HG02840 (cell line): ENCODE data around the gene CEBPG.

Experiments
- ATAC-seq: cut with Tn5 transposase; IDR thresholded peaks from one replicate; pipeline ENCODE4 v1.9.1; 2021; ENCODE audit warnings: mild to moderate bottlenecking, moderate library complexity, moderate number of reproducible peaks; ENCODE audit not compliant: unreplicated experiment, low FRiP score

The CEBPG gene

DNA sequence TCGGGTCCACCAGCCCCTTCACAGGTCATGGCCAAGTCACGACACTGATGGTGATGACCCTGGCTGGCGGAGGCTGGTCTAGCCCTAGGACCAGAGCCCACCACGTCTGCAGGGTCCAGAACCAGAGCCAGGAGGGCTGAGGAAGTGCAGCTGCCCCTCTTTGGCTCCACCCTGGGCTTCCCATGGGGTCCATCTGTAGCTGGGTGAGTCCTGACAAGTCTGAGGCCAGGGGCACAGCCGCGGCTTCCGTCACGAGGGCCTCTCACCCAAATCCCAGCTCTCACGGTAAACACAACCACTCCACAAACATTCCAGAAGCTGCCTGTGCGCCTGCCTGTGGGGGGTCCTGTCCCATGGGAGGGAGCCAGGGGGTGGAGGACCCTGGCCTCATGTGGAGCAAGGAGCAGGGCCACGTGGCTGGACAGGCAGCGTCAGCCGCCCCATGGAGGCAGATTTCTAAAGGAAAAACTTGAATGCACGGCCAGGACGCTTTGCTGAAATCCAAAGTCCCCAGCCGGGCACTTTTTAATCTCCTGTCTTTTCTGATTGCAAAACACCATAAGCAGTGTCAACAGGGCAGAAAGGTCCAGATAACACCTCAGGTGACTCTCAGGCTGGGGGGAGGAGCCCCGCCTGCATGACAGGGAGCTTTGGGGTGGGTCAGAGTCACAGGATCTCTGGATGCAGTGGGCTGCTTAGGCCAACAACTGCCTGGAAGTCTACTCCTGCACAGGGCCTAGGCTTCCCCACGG lies 29.9 kb downstream of the CEBPG start:
- no peak for ATAC-seq

DNA sequence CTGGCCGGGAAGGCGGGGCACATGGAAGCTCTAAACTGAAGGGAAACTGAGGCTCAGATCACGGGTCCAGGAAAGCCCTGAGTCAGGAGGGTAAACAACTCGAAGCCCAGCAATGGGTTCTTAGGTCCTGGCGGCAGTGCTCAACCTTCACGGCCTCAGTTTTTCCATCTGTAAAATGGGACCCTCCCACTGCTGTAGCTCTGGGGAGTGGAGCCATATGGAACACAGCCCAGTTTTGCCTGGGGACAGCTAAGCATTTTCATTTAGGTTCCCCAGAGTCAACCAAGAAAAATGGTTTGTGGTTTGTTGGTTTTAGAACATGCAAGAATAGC lies 30.4 kb downstream of the CEBPG start:
- ATAC-seq: no peak

DNA sequence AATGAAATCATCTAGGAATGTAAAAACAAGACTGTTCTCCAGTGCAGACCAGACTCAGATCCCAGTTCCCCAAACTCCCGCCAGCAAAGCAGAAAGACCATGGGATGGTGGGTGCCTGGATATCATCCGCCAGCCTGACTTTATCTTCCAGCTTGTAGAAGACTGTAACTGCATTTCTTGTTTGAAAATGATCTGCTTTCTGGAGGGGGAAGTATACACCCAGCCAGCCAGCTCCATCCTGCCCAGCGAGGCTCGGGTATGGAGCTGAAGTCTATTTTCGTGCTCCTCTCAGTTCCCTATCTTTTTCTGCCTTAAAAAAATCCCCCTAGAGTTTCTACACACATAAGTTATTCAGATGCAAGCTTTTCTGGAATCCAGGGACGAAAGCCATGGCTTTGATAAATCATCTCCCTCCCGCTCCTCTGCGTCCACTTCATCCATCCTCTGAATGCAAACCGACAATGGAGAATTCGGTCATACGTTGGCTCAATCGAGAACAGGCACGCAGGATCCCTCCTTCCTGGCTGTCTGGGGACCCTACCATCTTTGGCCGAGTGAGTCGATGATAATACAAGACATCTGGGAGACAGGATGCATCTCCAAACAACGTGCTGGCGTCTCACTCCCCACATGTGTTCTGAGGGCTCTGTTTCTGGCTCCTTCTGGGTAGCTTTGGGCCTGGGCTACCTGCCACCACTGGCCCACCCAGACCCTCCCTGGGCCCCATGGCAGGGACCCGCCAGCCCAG lies 31.2 kb downstream of the CEBPG start:
- ATAC-seq: no peak

DNA sequence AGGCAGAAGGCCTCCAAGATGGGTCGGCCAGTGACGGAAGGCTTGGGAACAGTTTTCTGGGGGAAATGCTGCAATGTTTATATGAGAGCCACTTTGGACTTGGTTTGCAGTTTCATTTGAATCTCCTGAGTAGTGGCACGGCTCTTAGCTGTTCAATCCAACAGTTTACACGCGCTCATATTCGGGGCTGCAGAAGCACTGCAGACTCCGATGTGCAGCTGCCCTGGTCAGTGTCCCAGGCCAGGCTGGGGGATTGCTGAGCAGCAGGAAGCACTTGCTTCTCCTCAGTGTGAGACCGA lies 31.7 kb downstream of the CEBPG start:
- ATAC-seq: no peak

DNA sequence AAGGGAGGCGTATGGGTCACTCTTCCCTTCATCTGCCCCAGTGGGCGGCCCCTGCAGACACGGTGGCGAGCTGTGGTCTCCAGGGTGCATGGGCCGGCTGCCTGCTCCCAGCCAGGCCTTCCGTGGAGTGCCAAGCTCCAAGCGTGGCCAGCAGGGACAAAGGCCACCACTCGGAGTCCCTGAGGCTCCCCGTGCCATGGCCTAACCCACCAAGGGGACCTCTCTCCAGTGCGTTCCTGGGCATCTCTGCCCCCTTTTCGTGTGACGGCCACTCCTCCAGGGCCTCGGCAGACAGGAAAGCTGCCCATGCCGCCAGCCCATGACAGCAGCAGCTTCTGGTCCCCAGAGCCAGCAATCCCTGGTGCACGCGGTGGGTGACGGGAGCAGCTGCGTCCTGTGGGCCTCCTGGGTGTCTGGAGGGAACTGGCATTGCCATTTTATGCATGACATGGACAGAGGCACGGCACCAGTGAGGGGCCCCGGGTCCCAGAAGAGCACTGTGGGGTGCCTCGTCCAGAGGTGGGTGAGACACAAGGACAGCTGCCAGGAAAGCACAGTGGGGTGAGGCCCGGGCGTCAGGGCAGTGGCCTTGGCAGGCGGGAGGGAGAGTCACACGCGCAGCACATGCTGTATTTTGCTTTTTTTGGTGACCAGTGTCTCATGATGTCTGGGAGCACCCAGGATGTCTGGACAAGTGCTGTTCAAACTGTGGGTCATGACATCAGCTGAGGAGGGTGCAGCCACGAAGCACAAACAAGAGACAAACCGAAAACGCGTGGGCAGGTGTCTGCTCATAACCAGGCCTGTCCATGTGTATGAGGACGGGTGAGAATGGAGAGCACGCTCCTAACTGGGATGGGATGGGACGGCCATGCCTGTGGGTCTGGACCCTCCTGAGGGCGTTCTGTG lies 32.3 kb downstream of the CEBPG start:
- ATAC-seq: no peak

DNA sequence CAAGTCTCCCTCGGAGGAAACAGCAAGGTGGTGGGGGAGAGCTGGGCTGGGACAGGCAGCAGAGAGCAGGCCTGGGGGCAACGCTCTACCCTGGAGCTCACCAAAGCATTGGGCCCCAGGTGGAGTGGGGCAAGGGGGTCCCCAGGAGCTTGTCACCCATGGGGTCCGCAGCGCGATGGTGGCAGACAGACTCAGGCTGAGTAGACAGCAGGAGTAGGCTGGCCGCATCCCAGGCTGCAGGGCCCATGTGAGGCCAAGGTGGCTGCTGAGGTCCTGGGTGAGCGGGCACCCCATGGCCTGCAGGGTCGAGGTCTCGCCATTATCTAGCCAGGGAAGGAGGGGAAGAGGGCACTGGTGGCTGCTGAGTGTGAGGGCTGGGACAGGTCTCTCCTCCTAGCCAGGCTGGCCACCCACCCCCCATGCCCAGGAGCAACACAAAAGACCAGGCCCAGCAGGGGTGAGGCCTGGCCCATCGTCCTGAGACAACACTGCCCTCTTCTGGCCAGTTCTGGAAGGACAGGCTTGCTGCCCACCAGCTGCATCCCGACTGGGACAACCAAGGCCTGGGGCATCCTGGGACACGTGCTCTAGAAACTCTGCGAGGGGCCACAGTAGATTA lies 33.1 kb downstream of the CEBPG start:
- ATAC-seq: no peak

DNA sequence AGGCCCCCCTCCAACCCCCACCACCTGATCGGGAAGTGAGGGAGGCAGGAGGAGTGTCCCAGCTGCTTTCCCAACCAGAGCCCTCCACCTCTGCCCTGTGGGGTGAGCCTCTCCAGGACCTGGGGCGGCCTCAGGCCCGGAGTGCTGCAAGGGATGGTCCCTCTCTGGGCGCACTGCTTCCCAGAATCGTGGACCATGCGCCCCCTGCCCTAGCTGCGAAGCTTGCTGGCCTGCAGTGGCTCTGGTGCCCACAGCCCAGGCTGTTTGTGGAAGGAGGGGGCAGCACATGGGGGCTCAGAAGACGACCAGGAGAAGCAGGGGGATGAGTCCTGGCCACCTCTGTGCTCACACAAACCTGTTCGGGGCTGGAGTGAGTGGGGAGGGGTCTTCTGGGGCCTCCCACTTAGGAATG lies 33.6 kb downstream of the CEBPG start:
- ATAC-seq: no peak

DNA sequence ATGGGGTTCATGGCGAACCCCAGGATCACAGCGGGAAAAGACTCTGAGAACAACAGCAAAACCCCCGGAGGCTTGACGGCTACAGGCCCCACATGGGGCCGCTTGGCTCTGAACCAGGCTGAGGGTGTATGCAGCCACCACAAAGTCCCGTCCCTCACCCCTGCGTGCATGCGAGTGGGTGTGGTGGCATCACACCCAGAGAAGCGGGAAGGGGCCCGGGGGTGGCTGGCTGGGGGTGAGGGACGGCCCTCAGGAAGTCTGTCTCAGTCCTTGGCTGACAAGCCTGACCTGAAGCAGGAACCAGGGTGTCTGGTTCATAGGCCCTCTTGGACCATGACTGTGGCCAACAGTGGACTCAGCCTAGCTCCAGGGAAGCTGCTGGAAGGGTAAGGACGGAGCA lies 34.2 kb downstream of the CEBPG start:
- ATAC-seq: no peak

DNA sequence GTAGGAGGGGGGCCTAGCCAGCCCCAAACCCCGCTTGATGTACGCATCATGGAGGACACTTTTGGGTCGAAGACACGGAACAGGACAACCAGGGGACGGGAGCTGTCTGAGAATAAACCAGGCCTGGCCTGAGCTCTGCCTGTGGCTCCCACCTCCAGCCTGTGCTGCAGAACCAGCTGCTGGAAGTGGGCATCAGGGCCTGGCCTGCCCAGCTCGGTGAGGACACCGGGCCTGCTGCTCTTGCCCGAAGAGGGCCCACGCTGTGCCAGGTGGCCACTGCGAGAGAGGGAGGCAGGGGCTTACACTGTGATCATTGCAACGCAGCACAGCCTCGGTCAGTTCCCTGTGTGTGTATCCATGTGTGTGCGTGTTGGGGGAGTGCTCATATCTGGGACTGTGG lies 34.6 kb downstream of the CEBPG start:
- no peak for ATAC-seq

DNA sequence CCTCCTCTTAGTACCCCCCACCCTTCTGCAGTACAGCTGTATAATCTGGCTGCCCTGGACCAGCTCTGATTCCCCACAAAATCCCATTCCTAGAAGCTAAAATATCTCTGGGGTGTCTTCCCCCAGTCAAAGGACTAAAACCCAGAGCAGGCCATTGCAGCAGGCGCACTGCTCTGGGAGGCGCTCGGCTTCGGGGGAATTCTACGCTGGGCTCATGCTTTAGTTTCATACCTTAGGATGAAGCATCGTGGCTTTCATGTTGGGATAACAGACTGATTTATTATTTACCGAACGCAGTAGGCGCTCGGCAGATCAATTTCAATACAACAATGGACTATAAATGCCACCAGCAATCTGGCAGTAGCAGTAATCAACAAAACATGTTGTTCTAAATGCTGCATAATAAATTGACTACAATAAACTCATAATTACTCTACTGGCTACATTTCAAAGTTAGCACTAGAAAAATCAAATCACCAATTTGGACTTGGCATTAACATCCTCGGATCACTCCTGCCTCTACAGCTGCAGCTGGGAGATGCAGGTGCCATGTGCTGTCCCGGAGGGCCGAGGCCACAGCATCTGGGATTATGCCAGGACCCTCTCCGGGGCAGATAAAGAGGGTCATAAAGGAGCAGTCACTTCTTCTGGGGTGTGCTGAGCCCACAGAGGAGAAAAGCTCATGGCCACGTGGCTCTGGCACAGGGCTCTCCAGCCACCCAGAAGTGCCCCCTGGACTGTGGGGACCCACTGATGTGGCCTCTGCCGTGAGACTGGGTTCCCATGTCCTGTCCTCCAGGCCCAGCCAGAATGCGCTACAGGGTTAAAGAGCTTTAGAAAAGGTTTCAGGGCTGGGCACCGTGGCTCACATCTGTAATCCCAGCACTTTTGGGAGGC lies 35.3 kb downstream of the CEBPG start:
- ATAC-seq: no peak

DNA sequence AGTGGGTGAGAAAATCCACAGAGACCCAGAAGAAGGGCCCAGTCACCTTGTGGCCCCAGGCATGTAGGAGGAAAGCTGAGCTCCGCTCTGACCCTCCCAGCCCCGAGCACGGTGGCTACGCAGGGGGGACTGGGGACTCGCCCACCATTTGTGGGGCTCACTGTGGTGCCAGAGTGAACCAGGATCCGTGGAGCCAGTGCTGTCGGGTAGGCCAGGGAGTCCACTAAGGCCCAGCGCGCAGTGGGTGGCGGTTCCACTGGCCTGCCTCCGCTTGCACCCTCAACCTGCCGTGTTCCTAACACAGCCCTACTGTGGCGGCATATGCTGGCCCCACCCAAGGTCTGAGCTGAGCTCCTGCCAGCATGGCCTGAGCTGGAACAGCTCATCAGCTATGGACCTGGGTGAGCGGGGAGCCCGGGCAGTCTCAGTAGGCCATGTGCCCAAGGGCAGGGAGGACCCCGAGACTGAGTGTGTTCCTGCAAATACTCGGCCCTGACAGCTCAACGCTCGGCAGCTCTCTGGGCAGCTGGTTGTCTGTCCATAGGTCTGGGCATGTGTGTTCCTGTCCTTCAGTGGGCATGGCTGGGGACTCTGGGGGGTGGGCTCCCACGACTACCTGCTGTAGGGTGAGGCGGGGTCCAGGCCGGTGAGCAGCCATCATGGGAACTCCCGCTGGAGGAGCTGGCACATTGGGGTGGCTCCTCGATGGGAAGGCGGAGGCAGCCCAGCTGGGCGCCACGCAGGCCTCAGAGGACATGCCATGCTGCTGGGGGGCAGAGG lies 36.6 kb downstream of the CEBPG start:
- ATAC-seq: no peak

DNA sequence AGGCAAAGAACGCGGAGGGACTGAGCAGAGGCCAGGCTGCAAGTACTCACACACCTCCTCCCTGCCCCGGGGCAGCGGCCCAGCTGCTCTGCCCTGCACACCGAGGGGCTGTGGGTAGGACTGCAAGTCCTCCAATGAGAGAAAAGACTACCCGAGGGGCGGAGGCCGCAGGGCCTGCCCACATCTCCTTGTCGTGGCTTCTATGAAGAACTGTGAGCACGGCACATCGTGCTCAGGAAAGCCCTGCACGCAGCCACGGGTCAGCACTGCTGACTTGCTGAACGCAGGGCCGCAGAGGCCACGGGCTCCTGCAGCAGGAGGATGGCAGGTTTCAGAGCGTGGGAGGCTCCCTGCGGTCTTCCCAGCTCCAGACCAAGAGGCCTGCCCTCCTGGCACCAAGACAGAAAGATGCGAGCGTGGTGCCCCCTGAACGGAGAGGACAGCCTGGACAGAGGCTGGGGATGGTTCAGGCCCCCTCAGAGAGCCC lies 37.4 kb downstream of the CEBPG start:
- no peak for ATAC-seq

DNA sequence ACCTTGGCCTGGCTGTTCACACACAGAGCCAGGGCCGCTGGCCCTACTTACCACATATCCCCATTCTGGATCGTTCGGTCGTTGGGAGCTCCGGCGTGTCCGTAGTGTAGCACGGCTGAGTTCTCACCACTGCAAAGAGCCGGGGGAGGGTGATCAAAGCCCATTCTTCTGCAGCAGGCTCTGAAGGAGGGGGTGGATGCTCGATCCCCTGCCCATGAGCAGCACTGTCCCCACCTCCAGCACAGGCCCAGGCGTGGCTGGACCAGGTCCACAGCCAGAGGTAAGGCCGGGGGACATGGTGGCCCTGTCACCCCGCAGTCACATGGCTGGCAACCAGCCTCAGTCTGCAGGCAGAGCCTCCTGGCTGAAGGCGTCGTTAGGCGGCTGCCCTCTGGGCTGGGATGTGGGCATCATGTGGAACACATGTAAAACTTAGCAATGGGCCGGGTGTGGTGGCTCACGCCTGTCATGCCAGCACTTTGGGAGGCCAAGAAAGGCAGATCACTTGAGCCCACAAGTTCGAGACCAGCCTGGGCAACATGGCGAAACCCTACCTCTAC lies 38.2 kb downstream of the CEBPG start:
- ATAC-seq: no peak

DNA sequence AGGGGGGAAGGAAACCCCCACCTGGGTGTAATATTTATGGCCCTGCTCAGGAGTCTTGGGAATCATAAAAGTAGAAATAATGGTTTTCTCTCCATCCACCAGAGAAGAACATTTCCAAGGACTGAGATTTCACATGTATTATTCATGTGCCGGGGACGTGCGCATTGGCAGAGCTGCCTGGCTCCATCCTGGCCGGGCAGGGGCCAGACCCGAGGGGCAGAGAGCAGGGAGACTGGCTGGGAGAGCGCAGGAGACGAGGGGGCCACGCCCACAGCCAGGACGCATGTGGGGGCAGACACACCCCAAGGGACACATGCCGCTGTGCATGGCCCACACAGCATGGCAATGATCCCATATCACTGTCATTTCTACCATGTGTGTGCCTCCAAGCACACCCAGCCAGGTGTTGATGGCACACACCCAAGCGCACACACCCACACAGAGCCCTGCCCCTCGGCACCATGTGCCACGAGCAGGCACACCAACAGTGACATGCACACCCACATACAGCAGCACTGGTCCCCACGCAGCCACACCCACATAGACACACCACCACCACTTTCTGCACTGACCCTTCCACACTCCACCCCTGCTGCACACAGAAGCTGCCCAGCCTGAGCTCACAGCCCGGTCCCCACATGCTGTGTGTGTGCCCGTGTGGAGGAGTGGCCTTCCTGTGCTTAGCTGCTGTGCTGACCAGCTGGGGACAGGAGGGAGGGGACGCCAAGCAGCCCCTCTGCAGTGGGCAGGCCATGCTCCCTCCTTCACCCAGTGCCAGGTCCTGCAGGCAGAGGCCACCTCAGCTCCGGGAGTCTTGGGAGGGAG lies 39.3 kb downstream of the CEBPG start:
- no peak for ATAC-seq

DNA sequence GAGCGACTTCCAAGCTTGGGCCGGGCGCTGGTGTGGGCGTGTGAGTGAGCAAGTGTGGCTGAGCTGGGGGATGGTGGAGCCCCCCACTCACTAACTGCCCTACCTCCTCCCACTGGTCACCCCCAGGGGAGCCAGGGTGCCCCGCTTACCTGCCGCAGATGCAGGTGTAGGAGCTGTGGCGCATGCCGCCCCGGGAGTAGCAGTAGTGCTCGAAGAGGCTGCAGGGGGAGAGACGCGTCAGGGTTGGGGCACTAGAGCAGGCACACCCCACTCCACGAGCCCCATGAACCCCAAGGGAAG lies 39.9 kb downstream of the CEBPG start:
- ATAC-seq: no peak

DNA sequence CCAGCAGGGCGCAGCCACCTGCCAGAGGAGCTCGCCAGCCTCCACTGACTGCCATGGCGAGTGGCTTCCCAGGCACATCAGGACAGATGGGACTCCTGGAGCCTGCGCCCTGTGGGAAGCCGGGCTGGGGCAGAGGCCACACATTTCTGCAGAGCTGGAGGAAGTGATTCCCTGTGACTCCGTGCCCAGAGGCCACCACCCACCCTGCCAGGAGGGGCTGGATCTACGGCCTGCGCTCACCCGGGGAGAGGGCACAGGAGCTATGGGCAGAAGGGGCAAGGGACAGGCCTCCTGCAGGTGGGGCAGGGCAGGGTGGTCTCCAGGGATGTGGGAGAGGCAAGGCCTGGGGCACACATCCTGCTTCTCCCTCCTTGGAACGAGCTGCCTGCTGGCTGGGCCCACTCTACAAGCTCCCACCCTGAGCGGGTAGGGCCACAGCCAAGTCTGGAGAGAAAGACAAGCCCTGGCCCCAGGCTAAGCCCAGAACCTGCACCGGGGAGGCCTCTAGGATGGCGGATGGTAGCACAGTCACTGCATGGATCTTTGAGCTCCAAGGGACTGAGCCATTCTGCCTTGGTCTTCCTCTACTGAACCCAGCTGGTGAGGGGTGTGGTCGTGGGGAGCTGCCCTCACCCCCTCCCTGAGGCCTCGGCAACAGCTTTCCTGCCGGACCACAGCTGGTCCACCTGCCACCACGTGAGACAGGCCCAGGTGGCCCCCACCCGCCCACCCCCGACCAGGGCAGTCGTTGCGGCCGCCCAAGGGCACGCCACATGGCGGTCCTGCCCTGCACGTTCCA lies 40.6 kb downstream of the CEBPG start:
- no peak for ATAC-seq
